Inflammatory macrophage treated with lipopolysaccharide for 1 hour (primary cell): ENCODE results near the gene DUT.
A peak's percentile ranks its signal among the peaks of the same experiment; 100 is the strongest.
"Not testable (repeated sequence)": the region's sequence is repeated elsewhere in the genome, so short reads cannot be mapped to it uniquely, and the experiment has no call there.

Experiments used
- DNase-seq, 2 donors: peaks; one replicate each; pipeline ENCODE4 v3.0.0-alpha.2; 2020 to 2022

The DUT gene

DNA sequence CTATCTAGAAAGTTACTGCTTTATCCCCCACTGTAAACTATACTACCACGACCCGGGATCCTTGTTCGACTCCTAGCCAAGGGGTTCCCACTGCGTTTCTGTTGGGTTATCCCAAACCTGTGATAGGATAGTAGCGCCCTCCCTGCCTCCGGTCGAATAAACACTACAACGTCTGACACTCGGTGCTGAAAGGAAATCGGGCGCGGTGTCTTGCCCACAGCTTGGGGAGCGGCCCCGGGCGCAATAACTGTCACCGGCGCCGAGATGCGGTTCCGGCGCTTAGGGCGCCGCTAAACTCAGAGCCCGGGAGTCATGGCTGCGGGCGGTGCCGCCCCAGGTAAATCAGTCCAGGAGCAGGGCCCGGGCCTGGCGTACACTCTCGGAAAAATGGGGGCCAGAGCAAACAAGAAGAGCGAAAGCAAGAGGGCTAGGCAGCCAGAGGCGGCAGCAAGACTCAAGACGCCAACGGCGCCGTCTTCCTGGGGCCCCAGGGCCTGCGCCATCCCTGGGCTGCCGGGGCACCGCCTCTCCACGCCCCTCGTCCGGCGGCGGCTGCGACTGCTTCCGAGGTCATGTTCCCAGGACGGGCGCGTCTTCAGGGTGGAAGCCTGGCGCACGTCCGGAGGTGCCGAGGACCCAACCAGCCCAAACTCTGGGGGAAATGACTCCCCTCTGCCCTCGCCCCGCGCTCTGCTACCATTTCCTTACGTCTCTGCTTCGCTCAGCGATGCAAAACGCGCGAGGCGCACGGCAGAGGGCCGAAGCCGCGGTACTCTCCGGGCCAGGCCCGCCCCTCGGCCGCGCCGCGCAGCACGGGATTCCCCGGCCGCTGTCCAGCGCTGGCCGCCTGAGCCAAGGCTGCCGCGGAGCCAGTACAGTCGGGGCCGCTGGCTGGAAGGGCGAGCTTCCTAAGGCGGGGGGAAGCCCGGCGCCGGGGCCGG lies at the start of gene DUT:
Gene DUT, plus strand, starts transcription at position 575 of the 941 bp plus-strand sequence. Its CDS starts 87 bp downstream, at position 662.
- peak; percentile 71 to 78 for DNase-seq

DNA sequence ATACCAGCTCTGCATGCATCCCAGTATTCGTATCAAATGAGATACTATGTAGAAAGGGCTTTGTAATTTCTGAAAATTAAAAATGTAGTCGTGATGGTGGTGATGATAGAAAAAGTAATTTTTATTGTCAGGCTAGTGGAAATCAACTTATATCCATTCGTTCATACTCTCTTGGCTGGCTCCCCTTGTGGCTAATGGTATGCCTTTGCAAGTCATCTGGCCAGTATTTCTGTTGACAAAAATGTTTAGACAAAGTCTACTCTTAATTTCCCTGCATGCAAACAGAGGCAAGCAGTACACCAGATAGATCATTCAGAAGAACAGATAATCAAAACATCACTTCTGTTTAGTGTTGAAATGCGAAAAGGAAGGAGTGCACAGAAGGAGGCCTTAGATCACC lies 49.6 kb upstream of the DUT start:
- DNase-seq = no peak

DNA sequence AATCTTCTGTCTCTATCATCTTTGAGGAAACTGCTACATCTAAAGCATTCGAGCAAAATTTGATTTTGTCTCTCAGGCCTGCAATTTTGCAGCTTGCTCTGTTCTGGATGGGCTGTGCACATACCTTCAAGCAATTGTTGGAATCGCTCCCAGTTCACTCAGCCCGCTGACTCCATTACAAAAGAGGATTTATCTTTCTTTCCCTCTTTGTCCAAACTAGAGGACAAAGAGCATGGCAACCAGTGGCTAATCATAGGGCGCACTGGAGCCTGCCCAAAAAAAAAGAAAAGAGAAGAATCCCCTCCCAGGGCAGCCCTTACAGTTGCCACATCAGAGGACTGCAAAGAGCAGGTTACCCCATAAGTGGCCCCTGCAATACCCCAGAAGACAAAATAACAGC lies 49.0 kb upstream of the DUT start:
- no peak for DNase-seq

DNA sequence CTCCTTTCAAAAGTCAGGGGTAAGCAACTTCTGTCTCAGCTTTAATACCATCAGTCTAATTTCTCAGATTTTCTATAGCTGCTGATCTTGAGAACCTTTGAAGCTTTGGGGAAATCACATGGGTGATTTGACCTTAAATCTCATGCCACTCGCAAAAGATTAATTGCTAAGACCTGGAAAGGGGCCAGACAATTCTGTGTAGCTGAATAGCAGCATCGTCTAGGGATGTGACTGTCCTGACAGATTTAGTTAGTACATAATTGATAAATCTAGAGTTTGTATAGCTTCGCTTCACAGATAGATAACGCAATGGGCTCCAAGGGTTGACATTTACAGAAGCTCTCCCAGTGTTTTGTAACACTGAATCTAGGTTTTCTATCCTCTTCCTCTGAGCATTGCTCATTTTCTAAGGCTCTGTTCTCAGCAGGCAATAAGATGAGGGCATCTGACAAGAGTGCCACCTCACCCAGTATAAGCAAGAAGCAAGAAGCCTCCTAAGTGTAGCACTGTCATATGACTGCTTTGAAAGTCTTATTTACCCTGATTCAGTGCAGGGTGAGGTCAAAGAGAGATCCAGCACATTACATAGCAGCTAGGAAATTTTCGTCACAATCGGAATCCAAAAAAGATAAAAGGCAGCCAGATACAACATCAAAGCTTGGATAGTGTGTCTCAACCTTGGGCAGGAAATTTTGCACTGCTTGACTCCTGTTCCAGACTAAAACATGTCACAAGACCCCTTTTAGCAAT lies 47.7 kb upstream of the DUT start:
- DNase-seq = no peak

DNA sequence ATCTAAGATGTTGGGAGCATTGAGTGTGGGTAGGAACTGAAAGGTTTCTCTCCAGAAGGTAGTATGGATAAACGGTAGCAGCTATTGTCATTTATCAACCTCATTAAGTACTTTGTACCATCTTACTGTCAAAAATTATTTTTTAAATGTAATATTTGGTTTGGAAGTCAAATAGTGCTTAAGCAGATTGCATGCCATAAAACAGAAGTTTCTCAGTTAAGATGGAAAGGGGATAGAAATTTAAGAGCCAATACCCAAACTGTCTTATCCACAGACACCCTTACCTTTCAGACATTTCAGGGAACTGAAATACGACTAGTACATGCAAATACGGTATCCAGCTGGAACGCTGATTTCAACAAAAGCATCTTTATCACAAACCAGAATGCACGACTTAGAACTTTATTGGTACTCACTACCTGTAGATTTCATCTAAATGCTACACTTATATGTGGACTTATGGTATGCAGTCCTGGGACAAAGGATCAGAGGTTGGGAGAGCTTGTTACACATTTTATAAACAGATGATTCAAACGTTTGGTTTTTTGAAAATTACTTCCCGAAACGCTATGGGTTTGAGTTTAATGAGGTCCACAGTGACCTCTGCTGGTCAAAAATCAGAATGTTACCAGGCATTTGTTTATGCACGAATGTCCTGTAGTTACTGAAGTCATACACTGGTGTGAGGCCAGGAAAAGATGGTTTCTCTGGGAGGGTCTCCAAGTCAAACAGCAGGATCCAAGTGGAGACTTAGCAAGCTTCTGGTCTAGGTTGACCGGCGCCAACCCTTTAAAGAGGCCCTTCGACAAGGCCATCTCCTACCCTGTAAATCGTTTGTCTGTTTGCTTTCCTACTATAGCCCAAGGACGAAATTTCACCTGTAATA lies 45.7 kb upstream of the DUT start:
- peak; percentile 51 to 89 for DNase-seq

DNA sequence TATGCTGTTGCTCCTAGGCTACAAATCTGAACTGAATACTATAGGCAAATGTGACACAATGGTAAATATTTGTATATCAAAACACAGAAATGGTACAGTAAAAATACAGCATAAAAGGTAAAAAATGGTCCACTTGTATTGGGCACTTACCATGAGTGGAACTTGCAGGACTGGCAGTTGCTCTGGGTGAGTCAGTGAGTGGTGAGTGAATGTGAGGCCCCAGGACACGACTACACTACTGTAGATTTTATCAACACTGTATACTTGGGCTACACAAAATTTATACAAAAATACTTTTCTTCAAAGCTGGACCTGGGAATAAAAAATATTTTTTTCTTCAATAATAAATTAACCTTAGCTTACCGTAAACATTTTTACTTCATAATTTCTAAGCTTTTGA lies 41.6 kb upstream of the DUT start:
- DNase-seq = no peak

DNA sequence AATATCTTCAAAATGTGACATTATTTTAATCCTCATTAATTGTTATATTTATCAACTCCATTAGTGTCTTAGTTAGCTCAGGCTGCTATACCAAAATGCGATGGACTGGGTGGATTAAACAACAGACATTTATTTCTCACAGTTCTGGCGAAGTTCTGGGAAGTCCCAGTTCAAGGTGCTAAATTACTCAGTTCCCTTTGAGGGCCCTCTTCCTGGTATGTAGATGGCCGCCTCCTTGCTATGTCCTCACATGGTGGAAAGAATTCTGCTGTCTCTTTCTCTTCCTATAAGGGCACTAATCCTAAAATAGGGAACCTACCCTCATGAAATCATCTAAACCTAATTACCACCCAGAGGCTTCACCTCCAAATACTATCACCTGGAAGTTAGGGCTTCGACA lies 38.8 kb upstream of the DUT start:
- no peak for DNase-seq

DNA sequence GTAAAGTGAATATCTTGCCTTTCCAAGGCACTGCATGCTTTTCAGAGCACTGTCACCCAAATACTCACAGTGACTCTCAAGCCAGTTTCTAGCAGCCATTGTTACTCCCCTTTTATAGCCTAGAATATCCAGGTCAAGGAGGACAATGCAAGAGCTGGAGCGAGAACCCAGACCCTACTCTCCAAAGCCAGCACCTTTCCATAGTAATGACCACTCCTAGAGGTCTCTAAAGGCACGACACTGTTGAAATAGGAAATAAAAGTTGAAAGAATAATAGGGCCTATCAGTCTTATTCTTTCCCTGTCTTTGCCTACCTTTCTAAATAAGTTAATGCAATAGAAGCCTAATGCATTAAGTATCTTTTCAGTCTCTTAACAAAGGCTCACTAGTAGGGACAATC lies 33.6 kb upstream of the DUT start:
- no peak for DNase-seq

DNA sequence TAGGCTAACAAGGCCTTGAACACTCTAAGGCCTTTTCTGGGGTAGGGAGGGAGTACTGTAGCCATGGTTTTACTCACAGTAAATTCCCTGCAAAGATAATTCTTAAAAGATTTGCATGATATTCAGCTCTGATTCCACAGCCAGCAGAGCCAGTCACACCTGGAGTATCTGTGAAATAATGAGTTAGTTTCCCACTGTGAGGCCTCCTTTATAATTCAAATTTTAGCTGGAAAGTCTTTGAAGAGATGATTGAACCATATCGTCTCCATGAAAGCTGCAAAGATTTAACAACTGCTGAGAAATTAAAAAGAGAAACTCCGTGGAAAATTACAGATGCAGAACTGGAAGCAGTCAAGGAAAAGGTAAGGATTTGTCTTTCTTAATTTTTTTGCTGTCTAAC lies 32.3 kb upstream of the DUT start:
- DNase-seq = no peak

DNA sequence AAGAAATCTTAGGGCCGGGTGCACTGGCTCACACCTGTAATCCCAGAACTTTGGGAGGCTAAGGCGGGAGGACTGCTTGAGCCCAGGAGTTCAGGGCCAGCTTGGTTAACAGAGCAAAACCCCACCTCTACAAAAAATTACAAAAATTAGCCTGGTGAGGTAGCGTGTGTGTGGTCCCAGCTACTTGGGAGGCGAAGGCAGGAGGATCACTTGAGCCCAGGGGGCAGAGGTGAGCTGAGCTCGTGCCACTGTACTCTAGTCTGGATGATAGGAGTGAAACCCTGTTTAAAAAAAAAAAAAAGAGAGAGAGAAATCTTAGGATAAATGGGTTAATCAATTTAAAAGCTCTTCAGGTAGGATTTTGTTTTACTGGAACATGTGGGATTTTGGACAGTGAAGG lies 31.2 kb upstream of the DUT start:
- DNase-seq = no peak

DNA sequence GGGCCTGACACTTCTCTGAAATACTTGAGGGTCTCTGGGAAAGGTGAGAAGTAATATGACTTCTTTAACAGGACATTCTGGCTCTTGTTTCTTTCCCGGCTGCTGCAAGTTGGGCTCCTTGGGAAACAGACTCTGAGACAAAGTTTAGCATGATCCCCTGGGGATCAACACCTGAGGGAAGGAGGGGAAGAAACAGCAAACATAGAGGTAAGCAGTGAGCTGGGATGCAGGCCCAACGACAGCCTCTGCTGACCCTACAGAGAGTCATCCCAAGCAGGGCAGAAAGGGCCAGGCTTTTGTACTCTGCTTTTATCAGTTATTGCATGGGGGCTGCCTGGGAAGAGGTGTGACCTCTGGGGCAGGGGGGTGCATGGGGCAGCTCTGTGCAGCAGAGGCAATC lies 26.8 kb upstream of the DUT start:
- no peak for DNase-seq

DNA sequence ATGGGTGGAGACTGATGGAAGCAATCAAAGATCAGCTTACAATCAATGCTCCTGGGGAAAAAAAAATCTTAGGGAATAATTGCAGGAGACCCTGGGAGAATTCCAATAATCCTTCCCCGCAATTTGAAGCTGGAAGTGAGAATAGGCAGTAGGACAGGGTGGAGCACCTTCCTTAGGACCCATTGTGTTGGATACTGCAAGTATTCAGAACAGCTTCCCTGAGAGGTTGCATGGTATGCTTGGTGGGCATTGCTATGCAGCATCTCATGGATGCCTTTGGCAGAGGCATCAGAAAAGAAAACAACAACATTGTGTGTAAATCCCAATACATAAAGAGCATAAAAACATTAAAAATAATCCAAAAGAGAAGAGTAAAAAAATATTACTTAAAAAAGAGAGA lies 24.6 kb upstream of the DUT start:
- DNase-seq = no peak

DNA sequence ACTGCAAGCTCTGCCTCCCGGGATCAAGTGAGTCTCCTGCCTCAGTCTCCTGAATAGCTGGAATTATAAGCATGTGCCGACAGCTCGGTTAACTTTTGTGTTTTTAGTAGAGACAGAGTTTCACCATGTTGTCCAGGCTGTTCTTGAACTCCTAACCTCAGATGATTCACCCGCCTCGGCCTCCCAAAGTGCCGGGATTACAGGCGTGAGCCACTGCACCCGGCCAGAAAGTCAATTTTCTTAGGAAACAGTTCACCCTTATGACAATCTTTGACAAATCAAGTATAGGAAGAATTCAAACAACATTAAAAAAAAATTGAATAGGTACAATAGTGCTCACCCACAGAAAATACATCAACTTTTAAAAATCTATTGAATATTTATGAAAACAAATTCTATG lies 23.6 kb upstream of the DUT start:
- no peak for DNase-seq

DNA sequence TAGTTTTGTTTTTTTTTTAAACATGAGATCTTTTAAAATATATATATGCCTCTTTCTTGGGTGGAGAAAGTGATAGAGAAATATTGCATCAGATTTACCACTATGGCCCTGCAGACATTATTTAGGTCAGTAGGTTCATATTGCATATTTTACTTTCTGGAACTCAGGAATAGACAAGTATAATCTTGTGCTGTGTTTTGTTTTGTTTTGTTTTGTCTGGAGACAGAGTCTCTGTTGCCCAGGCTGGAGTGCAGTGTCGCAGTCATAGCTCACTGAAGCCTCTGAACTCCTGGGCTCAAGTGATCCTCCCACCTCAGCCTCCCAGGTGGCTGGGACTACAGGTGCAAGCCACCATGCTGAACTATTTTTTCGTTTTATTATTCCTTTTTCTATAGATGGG lies 21.5 kb upstream of the DUT start:
- no peak for DNase-seq

DNA sequence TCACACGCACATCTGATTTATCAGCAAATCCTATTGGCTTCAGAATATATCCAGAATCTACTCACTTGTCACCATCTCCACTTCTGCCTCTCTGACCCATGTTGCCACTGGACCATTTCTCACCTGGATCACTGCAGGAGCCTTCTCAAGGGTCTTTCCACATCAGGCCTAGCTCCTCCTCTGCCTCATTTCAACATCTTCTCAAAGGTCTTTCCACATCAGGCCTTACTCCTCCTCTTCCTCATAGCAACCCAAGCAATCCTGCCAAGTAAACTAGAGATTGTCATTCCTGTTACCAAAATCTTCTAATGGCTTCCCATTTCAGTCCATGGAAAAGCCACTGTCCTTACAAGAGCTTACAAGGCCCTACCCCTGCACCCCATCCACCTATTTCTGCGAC lies 18.0 kb upstream of the DUT start:
- DNase-seq = no peak

DNA sequence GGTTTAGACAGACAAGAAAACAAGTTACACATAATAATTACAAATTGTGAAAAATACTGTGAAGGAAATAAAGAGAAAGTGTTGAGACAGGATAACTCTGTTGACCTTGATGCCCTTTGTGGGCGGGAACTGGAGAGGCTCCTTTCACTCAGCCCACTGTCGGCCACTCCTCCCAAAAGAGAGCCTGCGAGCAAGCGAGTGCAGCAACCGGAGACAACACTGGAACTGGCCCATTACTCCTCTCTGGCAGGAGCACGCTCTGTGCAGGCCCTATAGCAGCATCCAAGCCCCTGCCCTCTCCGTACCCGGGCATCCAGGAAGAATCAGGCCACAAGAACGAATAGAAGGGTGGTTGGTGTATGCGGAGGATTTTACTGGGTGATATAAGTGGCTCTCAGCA lies 16.2 kb upstream of the DUT start:
- DNase-seq = no peak

DNA sequence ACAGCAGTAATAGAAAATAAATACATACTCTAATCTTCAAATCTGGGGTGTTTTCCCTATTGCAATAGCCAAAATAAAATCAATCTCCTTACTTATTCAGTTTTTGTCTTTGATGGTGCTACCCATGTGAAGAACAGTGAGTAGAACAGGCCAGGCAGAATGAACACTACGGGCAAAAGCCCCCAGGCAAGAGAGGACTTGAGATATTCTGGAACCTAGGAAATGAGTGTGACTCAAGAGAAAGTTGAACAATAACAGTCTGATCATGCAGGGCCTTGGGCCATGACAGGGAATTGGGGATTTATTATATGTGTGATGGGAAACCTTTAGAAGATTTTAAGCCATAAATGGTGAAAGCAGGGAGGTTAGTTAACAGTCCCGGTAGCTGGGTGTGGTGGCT lies 14.0 kb upstream of the DUT start:
- DNase-seq = no peak

DNA sequence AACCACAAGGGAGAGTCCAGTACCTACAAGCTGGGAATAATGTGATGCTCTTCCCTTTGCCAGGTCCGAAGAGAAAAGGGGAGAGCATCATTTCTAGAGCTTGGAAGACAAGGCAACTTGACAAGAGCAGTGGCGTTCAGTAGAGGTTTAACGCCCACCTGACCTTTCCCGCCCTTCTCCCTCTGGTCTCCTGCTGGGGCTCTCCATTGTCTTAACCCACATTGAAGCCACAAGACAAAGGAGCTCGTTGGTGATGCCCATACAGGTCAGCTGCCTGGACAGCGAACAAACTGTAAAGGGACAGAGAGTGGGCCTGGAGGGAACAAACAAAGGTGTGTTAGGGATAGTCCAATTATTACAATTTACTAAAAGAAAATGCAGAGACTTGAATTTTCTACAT lies 13.1 kb upstream of the DUT start:
- no peak for DNase-seq

DNA sequence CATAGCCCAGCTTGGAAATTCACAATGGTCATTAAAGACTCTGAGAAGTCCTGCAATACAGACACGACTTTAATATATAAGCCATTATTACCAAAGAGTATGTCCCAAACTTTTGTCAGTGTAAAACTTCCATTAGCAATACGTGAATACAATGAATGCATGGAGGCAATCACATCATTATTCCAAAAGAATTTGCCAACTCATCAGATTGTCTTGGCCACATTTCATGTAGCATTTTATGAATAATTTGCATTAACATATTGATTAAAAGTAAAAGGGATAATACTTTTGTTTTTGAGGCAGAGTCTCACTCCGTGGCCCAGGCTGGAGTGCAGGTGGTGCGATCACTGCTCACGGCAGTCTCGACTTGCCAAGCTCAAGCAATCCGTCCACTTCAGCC lies 7.9 kb upstream of the DUT start:
- no peak for DNase-seq

DNA sequence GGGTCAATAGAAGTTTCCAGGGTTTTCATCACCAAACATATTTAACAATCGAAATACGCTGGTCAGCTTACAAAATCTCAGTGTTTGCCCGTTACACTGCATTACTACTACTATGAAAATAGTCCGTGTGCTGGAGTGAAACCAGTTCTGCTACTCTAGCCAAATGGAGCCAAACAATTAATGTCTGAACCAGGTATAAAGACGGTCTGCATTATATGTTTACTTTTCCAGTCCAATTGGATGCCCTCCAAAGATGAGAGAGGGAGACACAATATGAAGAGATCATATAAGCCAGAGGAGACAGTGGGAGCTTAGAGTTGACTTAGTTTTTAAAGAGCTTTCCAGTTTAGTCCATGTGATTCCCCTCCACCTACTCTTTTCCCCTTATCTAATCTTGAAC lies 6.3 kb upstream of the DUT start:
- DNase-seq = no peak

DNA sequence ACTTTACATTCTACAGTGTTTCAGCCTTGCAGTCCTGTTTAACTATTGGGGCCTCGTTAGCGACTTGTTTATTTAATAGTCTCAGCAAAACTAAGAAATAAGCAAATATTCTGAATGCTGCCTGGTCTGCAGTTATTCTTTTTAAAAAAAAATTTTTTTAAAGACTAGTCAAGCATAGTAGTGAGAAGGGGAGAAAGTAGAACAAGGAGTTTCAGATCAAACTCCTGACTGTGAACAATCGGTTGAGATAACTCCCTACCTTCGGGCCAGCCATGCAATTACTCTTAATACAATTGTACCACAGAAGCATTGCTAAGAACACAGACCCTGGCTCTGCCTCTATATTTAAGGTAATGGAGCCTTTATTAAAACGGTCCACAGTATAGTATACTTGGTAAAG lies 5.8 kb upstream of the DUT start:
- DNase-seq = no peak

DNA sequence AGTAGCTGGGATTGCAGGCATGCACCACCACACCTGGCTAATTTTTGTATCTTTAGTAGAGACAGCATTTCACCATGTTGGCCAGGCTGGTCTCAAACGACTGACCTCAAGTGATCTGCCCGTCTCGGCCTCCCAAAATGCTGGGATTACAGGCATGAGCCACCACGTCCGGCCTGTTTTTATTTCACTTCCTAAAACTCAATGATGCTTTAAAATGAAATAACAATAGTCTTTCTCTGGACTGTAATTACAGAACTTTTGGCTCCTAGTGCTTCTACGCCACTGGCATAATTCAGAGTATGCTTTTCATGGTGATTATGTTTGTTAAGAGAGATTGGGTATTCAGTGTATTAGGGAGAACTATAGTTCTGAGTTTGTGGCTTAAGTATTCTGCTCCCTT lies 5.0 kb upstream of the DUT start:
- not testable (repeated sequence) for DNase-seq

DNA sequence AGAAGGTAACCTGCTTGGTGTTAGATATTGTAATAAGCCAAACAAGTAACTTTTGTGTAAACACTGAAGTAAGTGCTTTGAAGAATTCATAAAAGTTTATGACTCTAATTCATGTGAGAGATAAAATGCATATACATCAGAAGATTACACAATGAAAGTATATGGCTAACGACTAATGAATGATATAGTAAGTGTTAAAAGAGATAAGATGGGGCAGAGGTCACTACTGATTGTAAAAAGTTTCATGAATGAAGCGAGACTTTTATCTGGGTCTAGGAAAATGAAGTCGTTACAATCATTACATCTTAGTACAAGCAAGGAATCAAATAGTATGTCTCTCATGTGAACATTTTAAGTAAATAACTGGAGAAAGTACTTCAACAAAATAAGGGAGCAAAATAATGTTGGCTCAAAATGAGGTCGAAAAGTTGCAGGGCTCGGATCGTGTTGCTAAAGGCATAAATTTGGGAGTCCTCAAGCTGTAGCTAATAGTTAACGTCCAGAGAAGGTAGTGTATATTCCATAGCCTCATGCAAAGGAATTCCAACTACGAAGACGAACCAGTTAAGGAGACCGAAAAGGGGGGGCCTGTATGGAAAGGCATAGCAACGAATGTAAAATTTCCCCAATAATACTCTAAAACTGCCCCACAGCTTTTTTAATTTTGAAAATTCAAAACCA lies 984 bp upstream of the DUT start:
- DNase-seq = no peak
